Activated CD4-positive, alpha-beta T cell treated with anti-CD3 and anti-CD28 coated beads, Interleukin-2, amount 10 ng/mL, durations not matched to agents 24 days and 14 days (primary cell): ENCODE data around the gene ORAI2. TPM values are rescaled to one million over a fixed set of nuclear protein-coding genes. Genes with fewer than 3 reads are reported as not detected.
A peak's percentile ranks its signal among the peaks of the same experiment; 100 is the strongest.
"Not testable (repeated sequence)": the region's sequence is repeated elsewhere in the genome, so short reads cannot be mapped to it uniquely, and the experiment has no call there.

Experiments
- DNase-seq: peaks from one replicate; pipeline ENCODE4 v3.0.0; 2022
- H3K27ac Mint-ChIP-seq: one replicate; pipeline ENCODE4 v1.8.0; 2022; ENCODE audit warnings: mild to moderate bottlenecking, mixed read lengths
- H3K27me3 Mint-ChIP-seq: one replicate; pipeline ENCODE4 v1.8.0; 2022; ENCODE audit warnings: mixed read lengths
- H3K36me3 Mint-ChIP-seq: one replicate; pipeline ENCODE4 v1.8.0; 2022; ENCODE audit warnings: low read depth, mild to moderate bottlenecking, mixed read lengths
- H3K4me1 Mint-ChIP-seq: one replicate; pipeline ENCODE4 v1.8.0; 2021; ENCODE audit warnings: mixed read lengths
- H3K4me3 Mint-ChIP-seq: one replicate; pipeline ENCODE4 v1.8.0; 2022; ENCODE audit warnings: mild to moderate bottlenecking, moderate library complexity, mixed read lengths
- H3K9me3 Mint-ChIP-seq: one replicate; pipeline ENCODE4 v1.8.0; 2021; ENCODE audit warnings: mixed read lengths
- intact Hi-C: fragments of 100-400 bp; cut with micrococcal nuclease; formaldehyde crosslinking; loops from one replicate; pipeline ENCODE4 v1.15.1; 2023
- total RNA-seq: library from RNA; stranded (reverse); gene quantifications from 2 replicates; pipeline ENCODE4 v1.2.3, GENCODE V29; 2022

The ORAI2 gene
- total RNA-seq, 1 donor from 2014 or later = 45.8 TPM

DNA sequence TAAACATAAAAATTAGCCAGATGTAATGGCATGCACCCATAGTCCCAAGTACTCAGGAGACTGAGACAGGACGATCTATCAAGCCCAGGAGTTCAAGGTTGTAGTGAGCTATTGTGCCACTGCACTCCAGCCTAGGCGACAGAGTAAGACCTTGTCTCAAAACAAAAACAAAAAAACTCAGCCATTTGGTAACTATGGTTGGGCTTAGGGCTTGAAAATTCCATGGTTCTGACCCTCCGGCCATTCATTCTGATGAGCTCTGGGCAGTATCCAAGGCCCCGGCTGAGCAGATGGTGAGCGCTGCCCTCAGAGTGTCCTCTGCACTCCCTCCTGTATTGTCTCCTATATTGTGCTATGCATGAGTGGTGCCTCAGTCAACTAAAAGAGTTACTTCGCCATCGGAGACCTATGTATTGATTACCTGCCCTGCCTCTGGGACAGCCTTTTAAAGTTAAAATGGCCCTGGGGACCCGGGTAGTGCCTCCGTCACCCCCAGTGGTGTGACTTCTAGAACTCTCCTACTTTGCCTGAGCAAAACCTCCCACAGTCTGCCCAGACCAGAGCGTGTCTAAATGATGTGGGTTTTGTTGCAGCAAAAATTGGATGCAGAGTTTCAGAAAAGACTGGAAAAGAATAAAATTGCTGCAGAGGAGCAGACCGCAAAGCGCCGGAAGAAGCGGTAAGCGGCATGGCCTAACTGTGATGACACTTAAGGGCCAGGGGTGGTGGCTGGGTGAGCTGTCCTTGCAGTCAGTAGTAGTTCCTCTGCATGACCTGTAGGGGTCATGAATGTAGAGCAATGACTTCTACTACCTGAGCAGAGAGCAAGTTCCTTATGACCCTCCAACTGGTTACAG lies 29.1 kb upstream of the ORAI2 start:
- no peaks in the 10 kb centered on the region for H3K27me3 Mint-ChIP-seq
- peaks cover 10% of the 10 kb centered on the region for H3K4me1 Mint-ChIP-seq
- H3K27ac Mint-ChIP-seq = peak overlapping the region; percentile 41
- H3K4me3 Mint-ChIP-seq = no peak overlapping the region
- DNase-seq = peak; percentile 84
- intact Hi-C loops = loop anchor here (1.0 to 2.0 kb wide), 3 partner anchors 23 to 61 kb away; partner anchors contain the start of genes ALKBH4 and LRWD1
- H3K9me3 Mint-ChIP-seq = no peaks in the 10 kb centered on the region
- H3K36me3 Mint-ChIP-seq = peaks cover 61% of the 10 kb centered on the region

- DNase-seq, H3K4me3 Mint-ChIP-seq, H3K27ac Mint-ChIP-seq, H3K27me3 Mint-ChIP-seq, H3K9me3 Mint-ChIP-seq: not testable (repeated sequence)
- intact Hi-C loops = loop anchor here (1.0 to 2.0 kb wide), 3 partner anchors 22 to 60 kb away; partner anchors contain the start of genes ALKBH4 and LRWD1
- peaks cover 64% of the 10 kb centered on the region for H3K36me3 Mint-ChIP-seq
- peaks cover 10% of the 10 kb centered on the region for H3K4me1 Mint-ChIP-seq
Measured at GRCh38 chr7:102404862-102405188, 28.6 kb upstream of the ORAI2 start.

GRCh38 chr7:102407910-102408309 lies 25.5 kb upstream of the ORAI2 start:
- DNase-seq = no peak
- Mint-ChIP-seq H3K36me3 (peaks cover 70% of the 10 kb centered on the region), H3K9me3 (no peaks in the 10 kb centered on the region), H3K27ac (no peak overlapping the region), H3K4me3 (no peak overlapping the region), H3K4me1 (peaks cover 14% of the 10 kb centered on the region), H3K27me3 (no peaks in the 10 kb centered on the region)
- intact Hi-C loops = no loop called here

DNA sequence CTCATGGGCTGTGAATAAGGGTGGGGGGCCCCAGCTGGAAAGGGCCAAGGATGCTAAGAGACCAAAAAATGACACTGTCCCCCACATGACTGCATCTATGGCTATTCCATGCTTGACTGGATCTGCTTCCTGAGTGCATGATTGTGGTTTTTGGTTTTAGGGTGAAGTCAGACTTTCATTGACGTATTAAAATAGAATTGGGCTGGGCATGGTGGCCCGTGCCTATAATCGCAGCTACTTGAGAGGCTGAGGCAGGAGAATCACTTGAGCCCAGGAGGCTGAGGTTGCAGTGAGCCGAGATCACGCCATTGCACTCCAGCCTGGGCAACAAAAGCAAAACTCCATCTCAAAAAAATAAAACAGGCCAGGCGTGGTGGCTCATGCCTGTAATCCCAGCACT lies 24.8 kb upstream of the ORAI2 start:
- H3K4me3 Mint-ChIP-seq, DNase-seq, H3K27ac Mint-ChIP-seq, intact Hi-C loops, H3K9me3 Mint-ChIP-seq, H3K27me3 Mint-ChIP-seq: not testable (repeated sequence)
- Mint-ChIP-seq H3K4me1 (peaks cover 16% of the 10 kb centered on the region), H3K36me3 (peaks cover 68% of the 10 kb centered on the region)

DNA sequence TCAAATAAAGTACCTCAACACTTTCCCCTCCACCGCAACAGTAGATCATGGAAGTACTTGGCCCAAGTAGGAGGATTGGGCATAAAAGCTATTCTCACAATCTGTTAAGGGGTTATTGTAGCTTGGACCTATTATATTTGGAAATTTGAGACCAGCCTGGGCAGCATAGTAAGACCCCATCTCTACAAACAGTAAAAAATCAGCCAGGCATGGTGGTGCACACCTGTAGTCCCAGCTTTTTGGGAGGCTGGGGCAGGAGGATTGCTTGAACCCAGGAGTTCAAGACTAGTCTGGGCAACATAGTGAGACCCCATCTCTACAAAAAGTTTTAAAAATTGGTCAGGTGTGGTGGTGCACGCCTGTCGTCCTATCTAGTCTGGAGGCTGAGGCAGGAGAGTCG lies 24.0 kb upstream of the ORAI2 start:
- no peaks in the 10 kb centered on the region for H3K27me3 Mint-ChIP-seq
- no peak overlapping the region for H3K4me3 Mint-ChIP-seq
- H3K27ac Mint-ChIP-seq = no peak overlapping the region
- H3K9me3 Mint-ChIP-seq = no peaks in the 10 kb centered on the region
- no peak for DNase-seq
- peaks cover 14% of the 10 kb centered on the region for H3K4me1 Mint-ChIP-seq
- intact Hi-C loops = no loop called here
- H3K36me3 Mint-ChIP-seq = peaks cover 68% of the 10 kb centered on the region

GRCh38 chr7:102410123-102410522 lies 23.3 kb upstream of the ORAI2 start:
- Mint-ChIP-seq H3K9me3 (no peaks in the 10 kb centered on the region), H3K4me3 (no peak overlapping the region), H3K27me3 (no peaks in the 10 kb centered on the region), H3K4me1 (peaks cover 15% of the 10 kb centered on the region), H3K36me3 (peaks cover 68% of the 10 kb centered on the region), H3K27ac (no peak overlapping the region)
- no peak for DNase-seq
- intact Hi-C loops = no loop called here

DNA sequence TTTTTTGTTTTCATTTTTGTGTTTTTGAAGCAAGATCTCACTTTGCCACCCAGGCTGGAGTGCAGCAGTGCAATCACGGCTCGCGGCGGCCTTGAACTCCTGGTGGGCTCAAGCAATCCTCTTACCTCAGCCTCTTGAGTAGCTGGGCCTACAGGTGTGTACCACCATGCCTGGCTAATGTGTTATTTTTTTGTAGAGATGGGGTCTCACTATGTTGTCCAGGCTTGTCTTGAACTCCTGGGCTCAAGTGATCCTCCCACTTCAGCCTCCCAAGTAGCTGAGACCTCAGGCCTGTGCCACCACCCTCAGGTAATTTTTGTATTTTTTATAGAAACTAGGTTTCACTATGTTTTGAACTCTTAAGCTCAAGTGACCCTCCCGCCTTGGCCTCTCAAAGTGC lies 22.5 kb upstream of the ORAI2 start:
- H3K27me3 Mint-ChIP-seq = no peaks in the 10 kb centered on the region
- H3K9me3 Mint-ChIP-seq = no peaks in the 10 kb centered on the region
- peaks cover 67% of the 10 kb centered on the region for H3K36me3 Mint-ChIP-seq
- intact Hi-C loops = no loop called here
- DNase-seq = no peak
- H3K4me3 Mint-ChIP-seq = no peak overlapping the region
- no peak overlapping the region for H3K27ac Mint-ChIP-seq
- peaks cover 23% of the 10 kb centered on the region for H3K4me1 Mint-ChIP-seq

- Mint-ChIP-seq H3K27me3 (no peaks in the 10 kb centered on the region), H3K9me3 (no peaks in the 10 kb centered on the region), H3K4me1 (peaks cover 38% of the 10 kb centered on the region), H3K27ac (no peak overlapping the region), H3K36me3 (peaks cover 68% of the 10 kb centered on the region), H3K4me3 (no peak overlapping the region)
- intact Hi-C loops = loop anchor here (2.0 kb wide), 1 partner anchor 14 kb away; no protein-coding TSS in a partner anchor
- DNase-seq = peak; percentile 87
Measured at GRCh38 chr7:102412548-102412947, 20.8 kb upstream of the ORAI2 start.

DNA sequence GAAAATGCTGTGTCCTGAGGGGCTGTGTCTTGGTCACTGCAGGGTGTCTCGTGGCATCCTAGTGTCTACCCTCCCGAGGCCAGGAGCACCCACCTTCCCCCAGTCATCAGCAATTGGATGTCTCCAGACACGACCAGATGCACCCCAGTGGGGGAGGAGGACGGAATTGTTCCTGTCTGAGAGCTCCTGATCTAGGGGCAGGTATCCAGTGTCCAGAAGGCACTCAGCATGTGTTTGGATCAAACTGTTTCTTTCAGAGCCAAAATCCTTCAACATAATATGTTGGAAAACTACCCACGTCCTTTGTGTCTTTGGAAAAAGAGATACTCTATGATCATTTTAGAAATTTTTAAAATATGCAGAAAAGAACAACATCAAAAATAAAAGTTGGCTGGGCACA lies 20.3 kb upstream of the ORAI2 start:
- Mint-ChIP-seq H3K9me3 (no peaks in the 10 kb centered on the region), H3K27me3 (no peaks in the 10 kb centered on the region), H3K36me3 (peaks cover 63% of the 10 kb centered on the region), H3K27ac (no peak overlapping the region), H3K4me1 (peaks cover 36% of the 10 kb centered on the region), H3K4me3 (no peak overlapping the region)
- DNase-seq = no peak
- intact Hi-C loops = loop anchor here (2.0 kb wide), 1 partner anchor 14 kb away; no protein-coding TSS in a partner anchor

- Mint-ChIP-seq H3K36me3 (peaks cover 61% of the 10 kb centered on the region), H3K27ac (peak overlapping the region; percentile 63), H3K27me3 (no peaks in the 10 kb centered on the region), H3K9me3 (no peaks in the 10 kb centered on the region), H3K4me1 (peaks cover 37% of the 10 kb centered on the region), H3K4me3 (no peak overlapping the region)
- DNase-seq = no peak
- intact Hi-C loops = loop anchor here (2.0 kb wide), 1 partner anchor 13 kb away; no protein-coding TSS in a partner anchor
Measured at GRCh38 chr7:102413611-102414010, 19.8 kb upstream of the ORAI2 start.

DNA sequence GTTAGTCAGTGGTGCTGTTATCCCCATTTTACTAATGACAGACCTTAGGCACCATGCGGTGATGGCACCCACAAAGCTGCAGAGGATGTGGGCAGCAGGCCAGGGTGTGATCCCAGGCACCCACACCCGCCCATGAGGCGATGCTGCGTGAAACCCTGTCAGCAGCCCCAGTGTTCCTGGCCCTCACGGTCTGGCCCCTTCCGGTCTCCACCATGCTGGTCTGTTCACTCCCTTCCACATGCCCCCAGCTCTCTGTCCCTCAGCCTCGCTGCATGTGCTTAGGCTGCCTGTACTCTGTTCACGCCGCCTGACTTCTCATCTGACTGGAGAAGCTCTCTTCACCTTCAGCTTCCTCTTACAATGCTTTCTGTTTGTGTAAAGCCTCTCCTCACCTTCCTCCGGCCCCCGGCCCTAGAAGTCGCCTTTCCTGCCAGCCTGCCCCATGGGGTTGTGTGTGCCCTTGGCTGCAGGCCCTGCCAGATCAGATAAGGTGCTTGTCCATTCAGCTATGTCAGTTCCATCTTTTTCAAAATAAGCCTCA lies 17.6 kb upstream of the ORAI2 start:
- intact Hi-C loops = no loop called here
- Mint-ChIP-seq H3K4me3 (peak overlapping the region; percentile 80), H3K27me3 (no peaks in the 10 kb centered on the region), H3K36me3 (peaks cover 50% of the 10 kb centered on the region), H3K4me1 (peaks cover 52% of the 10 kb centered on the region), H3K9me3 (no peaks in the 10 kb centered on the region), H3K27ac (peak overlapping the region; percentile 97)
- peak; percentile 87 for DNase-seq

DNA sequence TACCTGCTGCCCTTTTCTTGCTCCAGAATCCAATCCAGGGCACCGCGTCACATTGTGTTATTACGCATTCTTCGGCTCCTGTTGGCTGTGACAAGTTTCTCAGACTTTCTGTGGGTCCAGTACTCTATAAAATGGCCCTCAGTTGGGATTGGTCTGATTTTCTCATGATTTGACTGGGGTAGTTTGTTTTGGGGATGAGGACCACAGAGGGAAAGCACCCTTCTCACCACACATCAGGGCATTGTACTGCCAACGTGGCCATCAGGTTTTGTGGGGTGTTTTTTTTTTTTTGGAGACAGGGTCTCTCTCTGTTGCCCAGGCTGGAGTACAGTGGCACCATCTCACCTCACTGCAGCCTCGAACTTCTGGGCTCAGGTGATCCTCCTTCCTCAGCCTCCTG lies 17.0 kb upstream of the ORAI2 start:
- Mint-ChIP-seq H3K36me3 (peaks cover 51% of the 10 kb centered on the region), H3K4me1 (peaks cover 57% of the 10 kb centered on the region)
- intact Hi-C loops = no loop called here

DNA sequence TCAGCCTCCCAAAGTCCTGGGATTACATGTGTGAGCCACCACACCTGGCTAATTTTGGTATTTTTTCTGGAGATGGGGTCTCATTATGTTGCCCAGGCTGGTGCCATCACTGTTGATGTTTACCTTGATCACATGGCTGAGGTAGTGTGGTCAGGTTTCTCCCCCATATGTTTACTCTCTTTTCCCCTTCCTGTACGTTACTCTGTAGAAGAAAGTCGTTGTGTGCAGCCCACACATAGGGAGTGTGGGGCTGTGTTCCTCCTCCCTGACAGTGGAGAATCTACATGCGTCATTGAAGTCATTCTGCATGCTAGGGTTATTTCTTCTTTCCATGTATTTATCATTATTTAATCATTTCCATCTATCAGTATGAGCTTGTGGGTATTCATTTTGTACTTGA lies 16.3 kb upstream of the ORAI2 start:
- peaks cover 48% of the 10 kb centered on the region for H3K36me3 Mint-ChIP-seq
- DNase-seq = no peak
- H3K27ac Mint-ChIP-seq = peak overlapping the region; percentile 97
- intact Hi-C loops = loop anchor here (1.0 kb wide), 1 partner anchor 9 kb away; no protein-coding TSS in a partner anchor
- peak overlapping the region; percentile 80 for H3K4me3 Mint-ChIP-seq
- peaks cover 57% of the 10 kb centered on the region for H3K4me1 Mint-ChIP-seq
- H3K27me3 Mint-ChIP-seq = no peaks in the 10 kb centered on the region
- H3K9me3 Mint-ChIP-seq = no peaks in the 10 kb centered on the region

More for the DNA sequence above, 17.0 kb upstream of the ORAI2 start:
- no peaks in the 10 kb centered on the region for H3K9me3 Mint-ChIP-seq
- peak overlapping the region; percentile 80 for H3K4me3 Mint-ChIP-seq
- no peak for DNase-seq
- no peaks in the 10 kb centered on the region for H3K27me3 Mint-ChIP-seq
- H3K27ac Mint-ChIP-seq = peak overlapping the region; percentile 97

- Mint-ChIP-seq H3K27ac (peak overlapping the region; percentile 54), H3K4me3 (no peak overlapping the region), H3K9me3 (no peaks in the 10 kb centered on the region), H3K36me3 (peaks cover 45% of the 10 kb centered on the region), H3K4me1 (peaks cover 54% of the 10 kb centered on the region), H3K27me3 (no peaks in the 10 kb centered on the region)
- no peak for DNase-seq
- intact Hi-C loops = no loop called here
Measured at GRCh38 chr7:102418592-102418991, 14.8 kb upstream of the ORAI2 start.
